Stimulated activated CD8-positive, alpha-beta memory T cell treated with anti-CD3 and anti-CD28 coated beads, Interleukin-7, amount 100 ng/mL, for 4 hours (primary cell): ENCODE results near the gene KIAA1328.
A peak's percentile ranks its signal among the peaks of the same experiment; 100 is the strongest.
"Not testable (repeated sequence)": the region's sequence is repeated elsewhere in the genome, so short reads cannot be mapped to it uniquely, and the experiment has no call there.

ENCODE experiments used
- DNase-seq, 2 donors: peaks; one replicate each; pipeline ENCODE4 v3.0.0-alpha.2; 2020; ENCODE audit warnings: low read depth in 2 of 2

The KIAA1328 gene

DNA sequence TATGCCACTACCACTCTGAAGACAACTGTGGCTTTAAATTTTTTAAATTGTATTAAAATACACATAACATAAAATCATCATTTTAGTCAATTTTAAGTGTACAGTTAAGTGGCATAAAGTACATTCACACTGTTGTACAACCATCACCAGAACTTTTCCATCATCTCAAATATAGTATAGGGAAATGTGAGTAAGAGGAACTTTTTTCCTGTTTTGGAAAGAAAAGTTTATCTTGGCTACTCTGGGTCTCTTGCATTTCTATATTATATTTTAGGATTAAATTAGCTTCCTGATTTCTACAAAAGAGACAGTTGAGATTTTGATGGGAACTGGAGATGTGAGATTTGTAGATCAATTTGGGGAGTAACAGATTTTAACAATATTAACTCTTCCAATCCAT, 3.4 kb upstream of the KIAA1328 start:
- no peak for DNase-seq

DNA sequence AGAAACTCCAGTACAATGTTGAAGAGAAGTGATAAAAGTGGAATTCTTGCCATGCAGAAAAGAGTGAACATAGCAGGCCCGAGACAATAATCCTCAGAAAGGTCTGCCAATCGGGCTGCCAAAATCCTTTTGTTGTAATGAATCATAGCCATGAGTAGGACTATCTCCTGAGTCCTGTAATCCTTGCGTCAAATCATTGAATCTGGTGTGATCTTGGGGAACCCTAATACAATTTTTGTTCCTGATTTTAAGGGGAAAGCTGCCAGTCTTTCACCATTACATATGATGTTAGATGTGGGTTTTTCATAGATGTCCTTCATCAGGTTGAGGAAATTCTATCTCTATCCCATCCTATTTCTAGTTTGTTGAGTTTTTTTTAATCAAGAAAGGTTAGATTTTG, 2.4 kb upstream of the KIAA1328 start:
- DNase-seq = no peak

DNA sequence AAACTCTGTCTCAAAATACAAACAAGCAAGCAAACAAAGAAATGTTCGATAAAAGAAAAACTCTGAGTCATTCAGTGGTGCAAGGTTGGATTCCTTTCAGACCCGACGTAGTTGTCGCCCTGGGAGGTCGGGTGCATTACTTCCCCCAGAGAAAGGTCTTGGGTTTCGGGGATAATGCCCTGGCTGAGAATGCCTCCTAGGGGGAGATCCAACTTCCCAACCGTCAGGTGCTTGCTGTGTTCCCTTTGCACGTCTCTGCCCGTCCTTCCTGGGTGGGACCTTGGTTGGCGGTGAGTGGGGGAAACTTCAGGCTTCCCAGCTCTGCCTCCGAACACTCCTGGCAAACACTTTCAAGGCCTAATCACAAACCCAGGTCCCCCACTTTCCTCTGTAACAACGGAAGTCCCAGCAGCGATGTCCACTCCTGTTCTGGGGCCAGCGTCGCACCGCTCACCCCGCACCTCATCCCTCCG, 734 bp upstream of the KIAA1328 start:
- peak in 1 of 2 donors; percentile 5 for DNase-seq

DNA sequence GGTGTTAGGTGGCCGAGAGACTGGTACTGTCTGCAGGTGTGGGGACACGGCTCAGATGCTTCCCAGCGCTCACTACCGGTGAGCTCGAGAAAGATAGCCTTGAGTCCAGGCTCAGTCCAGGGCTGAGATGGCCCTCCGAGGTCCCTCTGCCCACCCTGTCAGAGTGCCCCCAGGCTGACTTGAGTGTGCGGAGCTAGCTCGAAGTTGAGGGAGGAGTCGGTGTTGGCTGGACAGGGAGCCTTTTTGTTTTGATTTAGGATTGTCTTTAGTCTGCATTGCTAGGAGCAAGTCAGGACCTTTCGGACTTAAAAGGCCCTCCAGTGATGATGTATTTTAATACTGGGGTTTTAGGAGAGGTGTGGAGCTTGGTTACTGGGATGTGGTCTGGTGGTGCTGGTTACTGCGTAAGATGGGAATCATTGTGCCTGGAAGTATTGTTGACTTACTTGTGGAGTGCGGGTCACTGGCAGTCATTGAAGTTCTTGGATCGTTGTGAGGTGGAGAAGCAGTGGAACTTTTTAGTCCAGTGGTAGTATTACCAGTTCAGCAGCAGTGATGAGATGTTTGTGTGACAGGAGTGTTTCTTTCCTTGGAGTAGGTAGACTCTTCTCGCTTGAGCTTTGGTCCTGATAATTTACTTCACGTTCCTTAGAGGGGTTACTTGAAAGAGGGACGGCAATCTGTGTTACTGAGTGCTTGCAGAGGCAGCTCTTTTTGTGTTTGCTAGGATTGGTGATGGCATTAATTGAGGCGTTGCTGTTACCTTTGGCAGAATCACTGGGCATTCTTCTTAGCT, 633 bp downstream of the KIAA1328 start:
- no peak for DNase-seq

DNA sequence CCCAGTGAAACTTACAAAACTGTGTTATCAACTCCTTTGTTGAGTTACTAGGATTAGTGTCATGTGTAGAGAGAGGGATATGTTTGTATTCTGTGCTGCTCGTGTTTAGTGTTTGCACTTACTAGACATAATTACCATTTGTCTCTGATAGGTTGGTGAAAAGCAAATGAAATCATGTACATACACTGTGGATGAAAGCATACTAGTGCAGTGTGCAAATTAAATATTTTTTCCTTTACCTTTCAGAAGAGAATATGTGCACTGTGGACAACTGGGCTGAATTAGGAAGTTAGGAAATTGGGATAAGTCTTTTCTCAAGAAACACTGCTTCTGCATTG, 1.2 kb downstream of the KIAA1328 start:
- no peak for DNase-seq

DNA sequence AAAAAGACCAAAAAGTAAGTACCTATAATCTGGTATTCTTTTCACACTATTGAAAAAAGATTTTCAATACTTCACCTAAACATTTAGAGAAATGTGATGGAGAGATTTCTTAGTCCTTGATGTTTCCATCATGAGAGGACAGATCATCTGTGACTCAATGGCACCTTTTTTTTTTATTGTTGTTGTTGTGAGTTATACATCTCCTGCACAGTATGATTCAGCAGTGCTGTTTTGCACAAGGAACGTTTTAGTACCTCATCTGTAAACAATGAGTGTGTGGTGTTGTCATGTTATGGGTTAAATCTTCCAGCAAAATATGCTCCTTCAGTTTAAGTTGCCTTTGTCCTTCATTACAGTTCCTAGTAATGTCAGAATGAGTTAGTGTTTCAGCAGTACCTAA, 2.2 kb downstream of the KIAA1328 start:
- no peak for DNase-seq

DNA sequence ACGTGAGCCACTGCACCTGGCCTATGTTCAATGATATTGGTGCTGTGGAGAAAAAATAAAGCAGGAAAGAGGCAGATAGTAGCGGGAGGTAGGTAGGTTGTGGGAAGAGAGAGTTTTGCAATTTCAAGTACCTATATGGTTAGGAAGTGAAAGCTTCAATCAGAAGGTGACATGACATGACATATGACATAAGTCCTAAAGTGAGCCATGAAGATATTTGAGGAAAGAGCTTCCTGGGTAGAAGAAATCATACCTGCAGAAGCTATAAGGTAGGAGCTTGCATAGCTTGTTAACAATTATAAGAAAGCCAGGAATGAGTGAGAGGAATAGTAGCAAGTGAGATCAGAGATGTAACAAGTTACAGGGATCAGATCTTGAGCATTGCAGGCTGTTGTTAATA, 4.2 kb downstream of the KIAA1328 start:
- no peak for DNase-seq

DNA sequence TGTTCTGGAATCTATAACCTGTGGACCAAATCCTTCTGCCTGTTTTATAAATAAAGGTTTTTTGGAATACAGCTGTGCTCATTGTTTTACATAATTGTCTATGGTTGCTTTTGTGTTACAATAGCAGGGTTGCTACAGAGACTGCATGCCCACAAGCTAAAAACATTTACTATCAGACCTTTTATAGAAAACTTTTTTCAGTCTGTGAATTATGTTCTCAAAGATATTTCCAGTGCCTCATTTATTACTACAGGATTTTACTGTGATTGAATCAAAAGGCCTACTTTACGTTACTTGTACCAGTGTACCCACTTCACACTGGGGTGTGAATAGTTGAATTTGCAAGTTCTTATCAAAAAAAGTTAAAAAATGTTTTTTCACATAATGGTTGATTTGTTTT, 7.0 kb downstream of the KIAA1328 start:
- no peak for DNase-seq

DNA sequence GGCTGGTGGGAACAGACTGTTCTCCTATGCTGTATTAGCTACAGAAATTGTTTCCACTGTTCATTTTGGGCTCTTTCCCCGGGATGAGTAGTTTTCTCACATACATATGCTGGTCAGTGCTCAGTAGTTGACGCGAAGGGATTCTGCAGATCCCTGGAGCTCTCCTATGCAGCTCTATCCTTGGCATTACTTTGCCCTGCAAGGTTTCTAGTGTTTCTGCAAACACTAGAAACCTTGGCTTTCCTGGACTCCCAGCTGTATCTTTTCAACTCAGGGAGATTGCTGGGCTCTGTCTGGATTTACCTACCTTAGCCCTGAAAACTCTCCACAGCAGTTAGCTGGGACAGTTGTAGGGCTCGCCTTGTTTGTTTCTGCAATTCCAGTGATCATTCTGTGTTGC, 10.9 kb downstream of the KIAA1328 start:
- no peak for DNase-seq

DNA sequence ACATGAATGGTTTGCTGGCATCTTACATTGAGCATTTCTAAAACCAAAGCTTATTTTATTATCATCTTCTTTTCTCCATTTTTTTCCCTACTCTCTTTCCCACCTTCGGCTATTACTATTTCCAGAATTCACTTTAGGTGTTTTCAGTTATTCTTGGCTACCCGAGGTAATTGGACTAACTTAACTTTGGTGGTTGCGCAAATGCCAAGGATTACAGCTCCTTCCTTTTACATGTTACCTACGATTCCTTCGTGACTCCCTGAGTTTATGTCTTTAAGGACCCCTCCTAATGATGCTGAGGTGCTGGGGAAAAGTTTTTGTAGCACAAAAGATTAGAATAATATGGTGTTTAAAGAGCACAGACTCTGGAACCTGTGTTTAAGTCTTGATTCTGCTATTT, 14.3 kb downstream of the KIAA1328 start:
- DNase-seq = no peak

DNA sequence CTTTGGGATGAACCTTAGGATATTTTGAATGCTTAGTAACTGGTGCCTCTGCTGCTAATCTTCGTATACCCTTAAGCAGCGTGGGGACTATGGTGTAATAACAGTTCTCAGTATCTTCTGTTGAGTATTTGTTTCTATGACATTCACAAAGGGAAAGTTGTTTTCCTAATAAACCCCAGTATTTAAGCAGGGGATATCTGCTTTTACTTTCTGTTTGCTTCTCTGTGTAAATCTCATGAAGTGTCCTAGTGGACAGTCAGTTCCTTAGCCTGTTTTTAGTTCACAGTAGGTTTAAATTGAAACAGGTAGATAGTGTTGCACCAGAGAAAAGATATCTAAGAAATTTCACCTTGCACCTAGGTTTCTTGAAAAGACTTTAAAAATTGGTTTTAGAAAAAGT, 14.9 kb downstream of the KIAA1328 start:
- no peak for DNase-seq

DNA sequence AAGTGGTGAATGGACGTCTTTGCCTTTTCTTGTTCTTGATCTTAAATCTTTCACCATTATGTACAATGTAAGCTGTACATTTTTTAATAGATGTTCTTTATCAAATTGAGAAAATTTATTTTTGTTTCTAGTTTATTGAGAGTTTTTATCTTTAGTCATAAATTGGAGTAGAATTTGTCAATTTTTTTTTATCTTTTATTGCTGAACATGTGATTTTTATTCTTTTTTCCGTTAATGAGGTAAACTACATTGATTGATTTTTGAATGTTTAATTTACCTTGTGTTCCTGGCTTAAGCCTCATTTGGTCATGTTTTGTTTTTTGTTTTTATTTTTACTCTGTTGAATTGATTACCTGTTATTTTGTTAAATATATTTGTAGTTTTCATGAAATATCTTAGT, 19.7 kb downstream of the KIAA1328 start:
- no peak for DNase-seq

DNA sequence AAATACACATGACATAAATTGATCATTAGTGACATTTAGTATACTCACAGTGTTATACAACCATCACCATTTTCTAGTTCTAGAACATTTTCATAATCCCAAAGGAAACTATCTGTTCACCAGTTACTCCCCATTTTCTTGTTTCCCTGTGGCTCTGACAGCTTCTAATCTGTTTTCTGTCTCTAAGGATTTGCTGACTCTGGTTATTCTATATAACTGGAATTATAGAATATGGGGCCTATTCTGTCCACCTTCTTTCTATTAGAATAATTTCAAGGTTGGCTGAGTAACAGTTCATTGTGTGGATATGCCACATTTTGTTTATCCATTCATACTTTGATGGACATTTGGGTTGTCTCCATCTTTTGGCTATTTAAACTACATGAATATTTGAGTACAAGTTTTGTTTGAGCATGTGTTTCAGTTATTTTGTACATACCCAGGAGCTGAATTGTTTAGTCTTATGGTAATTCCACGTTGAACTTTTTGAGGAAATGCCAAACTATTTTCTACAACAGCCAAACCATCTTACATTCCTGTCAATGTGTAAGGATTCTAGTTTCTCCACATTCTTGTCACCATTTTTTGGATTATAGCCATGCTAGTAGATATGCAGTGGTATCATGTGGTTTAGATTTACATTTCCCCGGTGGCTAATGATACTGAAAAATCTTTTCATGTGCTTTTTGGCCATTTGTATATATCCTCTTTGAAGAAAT, 20.5 kb downstream of the KIAA1328 start:
- DNase-seq = no peak

DNA sequence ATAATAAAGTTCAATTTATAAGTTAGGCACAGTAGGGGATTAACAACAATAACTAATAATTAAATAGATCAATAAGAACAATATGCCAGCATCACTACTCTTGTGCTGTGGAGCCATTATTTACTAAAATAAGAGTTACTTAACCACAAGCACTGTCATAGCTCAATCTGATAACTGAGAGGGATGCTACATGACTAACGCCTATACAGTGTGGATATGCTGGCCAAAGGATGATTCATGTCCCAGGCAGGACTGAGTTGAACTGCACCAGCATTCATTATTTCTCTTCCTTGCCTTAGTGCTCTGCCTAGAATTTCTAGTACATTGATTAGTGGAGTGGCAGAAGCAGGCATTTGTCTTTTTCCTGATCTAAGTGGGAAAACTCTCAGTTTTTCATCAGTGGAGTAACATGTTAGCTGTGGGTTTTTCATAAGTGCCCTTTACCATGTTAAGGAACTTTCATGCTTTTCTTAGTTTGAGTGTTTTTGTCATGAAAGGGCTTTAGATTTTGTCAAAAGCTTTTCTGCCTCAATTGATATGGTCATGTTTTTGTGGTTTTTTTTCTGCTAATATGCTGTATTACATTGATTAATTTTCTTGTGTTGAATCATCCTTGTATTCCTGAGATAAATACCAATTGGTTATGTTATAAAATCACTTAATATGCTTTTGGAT, 21.7 kb downstream of the KIAA1328 start:
- no peak for DNase-seq

DNA sequence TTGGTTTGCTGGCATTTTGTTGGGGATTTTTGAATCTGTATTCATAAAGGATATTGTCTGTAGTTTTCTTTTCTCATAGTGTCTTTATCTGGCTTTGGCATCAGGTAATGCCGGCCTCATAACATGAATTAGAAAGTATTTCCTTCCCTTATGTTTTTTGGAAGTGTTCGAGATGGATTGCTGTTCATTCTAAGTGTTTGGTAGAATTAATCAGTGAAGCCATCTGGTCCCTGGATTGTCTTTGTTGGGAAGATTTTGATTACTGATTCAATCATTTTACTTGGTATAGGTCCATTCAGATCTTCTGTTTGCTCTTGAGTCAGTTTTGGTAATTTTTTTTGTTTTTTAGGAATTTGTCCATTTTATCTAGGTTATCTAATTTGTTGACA, 22.3 kb downstream of the KIAA1328 start:
- DNase-seq = no peak

DNA sequence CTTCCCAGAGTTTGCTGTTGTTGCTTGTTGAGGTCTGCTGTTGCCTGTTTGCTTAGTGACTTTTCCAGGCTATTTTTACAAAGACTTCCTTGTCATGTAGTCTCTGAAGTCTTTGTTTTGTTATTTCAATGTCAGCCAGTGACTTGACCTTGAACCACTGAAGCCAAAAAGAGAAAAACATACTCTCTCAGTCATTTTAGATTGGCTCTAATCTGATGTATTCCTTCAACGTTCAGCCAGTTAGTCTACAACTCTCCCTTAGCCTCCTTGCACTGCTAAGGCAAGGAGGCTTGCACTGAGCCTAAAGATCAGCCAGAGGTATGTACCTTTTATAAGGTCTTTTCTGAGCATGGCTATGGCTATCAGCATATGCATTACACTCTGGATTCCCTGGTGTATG, 27.9 kb downstream of the KIAA1328 start:
- no peak for DNase-seq

DNA sequence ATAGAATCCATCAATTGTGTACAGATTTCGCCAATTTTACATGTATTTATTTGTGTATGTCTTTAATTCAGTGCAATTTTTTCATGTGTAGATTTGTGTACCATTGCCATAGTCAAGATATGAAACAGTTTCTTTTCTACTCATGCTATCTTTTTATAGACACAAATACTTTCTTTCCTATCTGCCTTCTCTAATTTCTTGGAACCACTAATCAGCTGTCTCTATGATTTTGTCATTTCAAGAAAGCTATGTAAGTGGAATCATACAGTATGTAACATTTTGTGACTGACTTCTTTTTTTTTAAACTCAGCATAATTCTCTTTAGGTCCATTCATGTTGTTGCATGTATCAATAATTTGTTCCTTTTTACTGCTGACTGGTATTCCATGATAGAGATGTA, 33.3 kb downstream of the KIAA1328 start:
- DNase-seq = no peak

DNA sequence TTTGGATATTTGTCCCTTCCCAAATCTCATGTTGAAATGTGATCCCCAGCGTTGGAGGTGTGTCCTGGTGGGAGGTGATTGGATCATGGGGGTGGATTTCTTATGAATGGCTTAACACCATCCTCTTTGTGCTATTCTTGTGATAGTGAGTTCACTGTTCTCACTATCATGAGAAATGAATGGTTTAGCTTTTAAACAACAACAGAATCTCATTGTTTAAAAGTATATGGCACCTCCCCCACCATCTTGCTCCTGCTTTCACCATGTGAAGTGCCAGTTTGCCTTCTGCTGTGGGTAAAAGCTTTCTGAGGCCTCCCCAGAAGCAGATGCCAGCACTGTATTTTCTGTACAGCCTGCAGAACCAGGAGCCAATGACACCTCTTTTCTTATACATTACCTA, 38.1 kb downstream of the KIAA1328 start:
- no peak for DNase-seq

DNA sequence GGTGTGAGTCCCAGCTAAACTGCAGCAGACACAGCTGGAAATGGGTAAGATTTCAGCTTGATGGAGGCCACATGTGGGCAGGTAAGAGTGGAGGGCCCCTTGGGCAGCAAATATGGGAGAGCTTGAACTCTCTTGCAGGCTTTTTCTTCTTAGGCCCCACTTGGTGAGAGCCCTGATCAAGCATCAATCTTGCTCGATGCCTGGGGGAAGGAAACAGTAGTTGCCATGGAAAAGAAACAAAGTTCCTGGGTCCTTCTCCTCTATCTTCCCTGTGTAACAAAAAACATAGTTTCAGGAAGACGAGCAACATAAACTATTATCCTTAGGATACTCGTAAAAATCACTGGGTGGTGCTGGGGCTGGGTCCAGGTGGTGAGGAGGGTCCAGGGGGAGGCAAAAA, 42.9 kb downstream of the KIAA1328 start:
- DNase-seq = no peak

DNA sequence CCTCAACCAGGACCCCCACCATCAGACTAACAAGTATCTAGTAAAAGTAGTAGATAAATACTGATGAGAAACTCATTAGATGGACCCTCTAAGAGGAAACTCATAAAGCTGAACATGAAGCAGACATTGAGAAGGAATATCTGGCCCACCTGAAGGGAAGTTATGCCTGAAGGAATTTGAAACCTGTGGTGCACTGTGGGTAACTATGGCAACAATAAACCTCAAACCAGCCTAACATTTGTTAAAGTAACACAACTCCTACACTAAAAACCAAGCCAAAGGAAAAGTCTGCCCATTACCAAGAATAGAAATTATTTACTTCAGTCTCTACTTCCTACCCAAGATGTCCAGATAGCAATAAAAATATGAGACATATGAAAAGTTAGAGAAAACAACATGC, 43.4 kb downstream of the KIAA1328 start:
- no peak for DNase-seq

DNA sequence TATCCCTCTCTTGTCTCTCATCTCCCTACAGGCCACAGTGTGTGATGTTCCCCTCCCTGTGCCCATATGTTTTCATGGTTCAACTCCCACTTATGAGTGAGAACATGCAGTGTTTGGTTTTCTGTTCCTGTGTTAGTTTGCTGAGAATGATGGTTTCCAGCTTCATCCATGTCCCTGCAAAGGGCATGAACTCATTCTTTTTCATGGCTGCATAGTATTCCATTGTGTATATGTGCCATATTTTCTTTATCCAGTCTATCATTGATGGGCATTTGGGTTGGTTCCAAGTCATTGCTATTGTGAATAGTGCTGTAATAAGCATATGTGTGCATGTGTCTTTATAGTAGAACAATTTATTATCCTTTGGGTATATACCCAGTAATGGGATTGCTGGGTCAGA, 44.9 kb downstream of the KIAA1328 start:
- not testable (repeated sequence) for DNase-seq

DNA sequence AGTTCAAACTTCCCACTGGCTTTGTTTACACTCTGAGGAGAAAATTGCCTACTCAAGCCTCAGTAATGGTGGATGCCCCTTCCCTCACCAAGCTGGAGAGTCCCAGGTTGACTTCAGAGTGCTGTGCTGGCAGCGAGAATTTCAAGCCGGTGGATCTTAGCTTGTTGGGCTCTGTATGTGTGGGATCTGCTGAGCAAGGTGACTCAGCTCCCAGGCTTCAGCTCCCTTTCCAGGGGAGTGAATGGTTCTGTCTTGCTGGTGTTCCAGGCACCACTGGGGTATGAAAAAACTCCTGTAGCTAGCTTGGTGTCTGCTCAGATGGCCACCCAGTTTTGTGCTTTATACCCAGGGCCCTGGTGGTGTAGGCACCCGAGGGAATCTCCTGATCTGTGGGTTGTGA, 50.9 kb downstream of the KIAA1328 start:
- not testable (repeated sequence) for DNase-seq

DNA sequence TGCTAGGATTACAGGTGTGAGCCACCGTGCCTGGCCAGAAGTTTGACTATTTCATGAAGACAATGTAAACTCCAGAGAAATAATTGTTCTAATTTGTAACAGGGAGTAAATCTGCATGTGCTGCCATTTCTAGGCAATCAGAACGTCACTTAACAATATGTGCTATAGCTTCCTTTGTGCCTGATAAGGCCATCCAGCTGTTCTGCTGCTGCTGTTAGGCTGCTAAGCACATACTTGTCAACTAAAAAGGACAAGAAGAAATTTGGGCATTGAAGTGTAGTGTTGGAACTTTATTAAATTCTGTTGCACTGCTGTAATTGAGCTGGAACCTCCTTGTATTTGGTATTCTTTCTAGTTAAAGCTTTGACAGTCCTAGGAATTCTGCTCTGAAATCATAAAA, 57.1 kb downstream of the KIAA1328 start:
- no peak for DNase-seq
